Endothelial cell of umbilical vein (primary cell): ENCODE measurements around the gene CCDC187. TPM values are rescaled to one million over a fixed set of nuclear protein-coding genes. Genes with fewer than 3 reads are reported as not detected.

Source experiments
- BruUV-seq: library from RNA; stranded (reverse); fragments of 400-500 nt; replicated peaks from 2 replicates; lab custom pipeline; 2021; lab: Mats Ljungman, UMichigan
- CTCF ChIA-PET: fragments of 300-600, 350-600 bp; sonication (Branson Sonifier 250); formaldehyde crosslinking; loops from one replicate; lab custom pipeline; 2021; ENCODE audit warnings: antibody characterized with exemption, inconsistent platforms; lab: Charles Lee
- POLR2A ChIA-PET: fragments of 300-600, 350-600 bp; sonication (Branson Sonifier 250); formaldehyde crosslinking; loops from one replicate; lab custom pipeline; 2021; ENCODE audit warnings: antibody characterized with exemption, inconsistent platforms; lab: Charles Lee
- DNase-seq: peaks from one replicate; pipeline ENCODE4 v3.0.0-alpha.2; 2011; ENCODE audit warnings: low read depth, low spot score
- FAIRE-seq: peaks from 2 replicates; lab custom pipeline; 2011; peaks lifted over from hg19 to GRCh38; lab: Jason Lieb, UNC
- H2AFZ ChIP-seq: 2 replicates; pipeline ENCODE4 v1.6.0; 2012; ENCODE audit warnings: low read depth, low read length, control low read depth, inconsistent platforms
- H3K27ac ChIP-seq: 2 replicates; pipeline ENCODE4 v1.5.1; 2011; ENCODE audit warnings: low read depth, mild to moderate bottlenecking, control low read depth, low read length, moderate library complexity; ENCODE audit not compliant: insufficient read depth
- H3K27me3 ChIP-seq, 2 experiments: 2 replicates each; pipeline versions ENCODE4 v1.6.0 to v1.6.1; 2011; ENCODE audit warnings: low read length in 2 of 2, mixed read lengths in 1 of 2; ENCODE audit not compliant: control insufficient read depth in 2 of 2, insufficient read depth in 2 of 2
- H3K36me3 ChIP-seq, 2 experiments: 2 replicates in 1 of 2; 3 replicates in 1 of 2; pipeline ENCODE4 v1.5.1; 2011; ENCODE audit warnings: low read length in 2 of 2, mild to moderate bottlenecking in 1 of 2, moderate library complexity in 1 of 2; ENCODE audit not compliant: control insufficient read depth in 2 of 2, insufficient read depth in 2 of 2; ENCODE audit errors: extremely low read depth in 1 of 2
- H3K4me1 ChIP-seq: 3 replicates; pipeline ENCODE4 v1.5.1; 2011; ENCODE audit warnings: mild to moderate bottlenecking, low read length; ENCODE audit not compliant: control insufficient read depth, insufficient read depth; ENCODE audit errors: extremely low read depth
- H3K4me2 ChIP-seq: 2 replicates; pipeline ENCODE4 v1.6.1; 2011; ENCODE audit warnings: low read length, control low read depth, mixed read lengths; ENCODE audit not compliant: insufficient read depth
- H3K4me3 ChIP-seq, 3 experiments: fragments of 200-600 bp in 1 of 3; sonication (generic), shearing (Covaris generic) in 1 of 3; replicated peaks in 1 of 3; 2 replicates each; pipeline ENCODE4 v1.5.1; 2011 to 2016; ENCODE audit warnings: control low read depth in 3 of 3, low read length in 3 of 3, mild to moderate bottlenecking in 2 of 3, inconsistent platforms in 1 of 3, low read depth in 1 of 3, moderate library complexity in 1 of 3; ENCODE audit not compliant: insufficient read depth in 1 of 3
- H3K79me2 ChIP-seq: 2 replicates; pipeline ENCODE4 v1.6.0; 2012; ENCODE audit warnings: low read length, inconsistent platforms; ENCODE audit not compliant: control insufficient read depth, insufficient read depth
- H3K9ac ChIP-seq: replicated peaks from 2 replicates; pipeline ENCODE3; 2011; ENCODE audit warnings: low read length, control low read depth; ENCODE audit not compliant: insufficient read depth; ENCODE audit errors: extremely low read depth
- H3K9me1 ChIP-seq: replicated peaks from 3 replicates; pipeline ENCODE4 v1.6.0; 2011; ENCODE audit warnings: mild to moderate bottlenecking, low read length; ENCODE audit not compliant: control insufficient read depth, insufficient read depth; ENCODE audit errors: extremely low read depth
- H3K9me3 ChIP-seq: replicated peaks from 2 replicates; pipeline ENCODE4 v1.5.1; 2012; ENCODE audit warnings: low read length, inconsistent platforms; ENCODE audit not compliant: control insufficient read depth, insufficient read depth
- H4K20me1 ChIP-seq: replicated peaks from 2 replicates; pipeline ENCODE3; 2011; ENCODE audit warnings: mild to moderate bottlenecking, low read length; ENCODE audit not compliant: control insufficient read depth, insufficient read depth; ENCODE audit errors: extremely low read depth
- CTCF ChIP-seq, 2 donors: IDR thresholded peaks; 1 replicate in 1 of 2; 2 replicates in 1 of 2; pipeline ENCODE4 v1.5.1; 2011; ENCODE audit warnings: low read length in 2 of 2, mild to moderate bottlenecking in 2 of 2, moderate library complexity in 2 of 2, control low read depth in 1 of 2, inconsistent platforms in 1 of 2, low read depth in 1 of 2; ENCODE audit not compliant: insufficient read depth in 1 of 2; ENCODE audit errors: extremely low read depth in 1 of 2
- EZH2 ChIP-seq: IDR thresholded peaks from 2 replicates; pipeline ENCODE4 v1.6.1; 2012; ENCODE audit warnings: borderline replicate concordance, low read depth, mild to moderate bottlenecking, moderate library complexity, low read length, inconsistent platforms; ENCODE audit not compliant: severe bottlenecking
- FOS ChIP-seq: IDR thresholded peaks from 2 replicates; pipeline ENCODE4 v1.6.1; 2011; ENCODE audit warnings: mild to moderate bottlenecking, low read length, moderate library complexity, borderline replicate concordance; ENCODE audit not compliant: insufficient read depth
- GATA2 ChIP-seq: IDR thresholded peaks from 2 replicates; pipeline ENCODE4 v1.7.0; 2011; ENCODE audit warnings: low read depth, mild to moderate bottlenecking, moderate library complexity, mixed read lengths, low read length; ENCODE audit not compliant: insufficient read length, insufficient read depth
- JUN ChIP-seq: IDR thresholded peaks from 2 replicates; pipeline ENCODE4 v1.6.1; 2011; ENCODE audit warnings: borderline replicate concordance, low read depth; ENCODE audit not compliant: insufficient read length, insufficient read depth
- MAX ChIP-seq: IDR thresholded peaks from 2 replicates; pipeline ENCODE4 v1.6.1; 2011; ENCODE audit not compliant: insufficient read depth, insufficient read length
- MYC ChIP-seq: IDR thresholded peaks from one replicate; pipeline ENCODE4 v1.6.1; 2011; ENCODE audit warnings: mild to moderate bottlenecking, low read depth, low read length
- POLR2A ChIP-seq: IDR thresholded peaks from 2 replicates; pipeline ENCODE4 v1.6.1; 2012; ENCODE audit warnings: low read depth, mild to moderate bottlenecking, control low read depth, low read length
- POLR2AphosphoS5 ChIP-seq: IDR thresholded peaks from 2 replicates; pipeline ENCODE4 v1.6.1; 2012; ENCODE audit warnings: low read depth, mild to moderate bottlenecking, control low read depth, low read length, moderate library complexity; ENCODE audit not compliant: insufficient read depth
- dilution Hi-C: fragments of 300-500 bp; cut with MboI; formaldehyde crosslinking; loops from one replicate; pipeline ENCODE4 v1.15.0; 2019; ENCODE audit warnings: low sequenced_read_pairs; ENCODE audit not compliant: extremely low pct_ligation_motif_present
- intact Hi-C: fragments of 100-400 bp; cut with micrococcal nuclease; formaldehyde crosslinking; loops from one replicate; pipeline ENCODE4 v1.10.0; 2022
- polyA plus RNA-seq, 4 experiments: library from polyadenylated mRNA; depleted of rRNA in 3 of 4; stranded (reverse) in 3 of 4; unstranded in 1 of 4; fragments of >200 nt; gene quantifications; 2 replicates each; pipeline versions ENCODE4 v1.2.1 to v1.2.3, GENCODE V29; 2011 to 2012; ENCODE audit warnings: missing spikeins in 1 of 4
- total RNA-seq: library from RNA; stranded (reverse); gene quantifications from 2 replicates; pipeline ENCODE4 v1.2.3, GENCODE V29; 2021

CCDC187 gene
- total and polyA plus RNA-seq, 2 donors (not counting 3 experiments of a cell fraction or from before 2014, with no cell fraction given), result not detected

- Histone ChIP-seq H3K4me2 (no peak overlapping the region), H3K9me3 (no peaks in the 10 kb centered on the region), H3K79me2 (peaks cover 6% of the 10 kb centered on the region), H3K4me3 (no peak overlapping the region), H3K27me3 (no peaks in the 10 kb centered on the region), H3K36me3 (no peaks in the 10 kb centered on the region), H3K4me1 (peaks cover 16% of the 10 kb centered on the region), H2AFZ (no peak overlapping the region), H3K9me1 (no peaks in the 10 kb centered on the region), H3K9ac (no peak overlapping the region), H4K20me1 (no peaks in the 10 kb centered on the region), H3K27ac (no peak overlapping the region)
- dilution Hi-C loops, result no loop called here
- TF ChIP-seq FOS (no peak), JUN (no peak), GATA2 (no peak), MYC (no peak), POLR2A (no peak), POLR2AphosphoS5 (no peak), EZH2 (no peak), MAX (no peak), CTCF (IDR thresholded peaks at IDR 0.05; ENCODE audit: extremely low read depth in 1 of 2, insufficient read depth in 1 of 2, low read depth in 1 of 2, low read length in 2 of 2) (no peak)
- BruUV-seq, result no TSS peak
- ChIA-PET CTCF (interaction anchor here (1.8 to 2.3 kb wide), 2 partner anchors 10 to 23 kb away, joined by 5 to 22 read pairs; no protein-coding TSS in a partner anchor), POLR2A (no interaction called here)
- no peak for DNase-seq
- intact Hi-C loops, result no loop called here
- no peak for FAIRE-seq
Measured at GRCh38 chr9:136323371-136323789, 19.5 kb upstream of the CCDC187 start.
